Right hindlimb (tissue), 1 donor: ENCODE data around the gene ZBTB8B.
"Not testable (repeated sequence)": the region's sequence is repeated elsewhere in the genome, so short reads cannot be mapped to it uniquely, and the experiment has no call there.

Experiments used
- DNase-seq: peaks from one replicate; pipeline ENCODE4 v3.0.0-alpha.2; 2018

Gene ZBTB8B

GRCh38 chr1:32470991-32471694, 6.3 kb downstream of the ZBTB8B start:
- no peak for DNase-seq

GRCh38 chr1:32471695-32472362, 7.0 kb downstream of the ZBTB8B start:
- no peak for DNase-seq

GRCh38 chr1:32472966-32473365, 8.1 kb downstream of the ZBTB8B start:
- not testable (repeated sequence) for DNase-seq

- DNase-seq, result no peak
These were observed 10.1 kb downstream of the ZBTB8B start for GRCh38 chr1:32474954-32475353.

GRCh38 chr1:32480003-32480402, 15.1 kb downstream of the ZBTB8B start:
- no peak for DNase-seq

- DNase-seq, result no peak
These were observed 15.9 kb downstream of the ZBTB8B start for GRCh38 chr1:32480761-32481160.

- DNase-seq, result not testable (repeated sequence)
These were observed 16.9 kb downstream of the ZBTB8B start for GRCh38 chr1:32481788-32482187.

GRCh38 chr1:32485554-32486255, 20.8 kb downstream of the ZBTB8B start:
- no peak for DNase-seq

GRCh38 chr1:32486463-32487113, 21.7 kb downstream of the ZBTB8B start:
- no peak for DNase-seq

- DNase-seq, result no peak
These were observed 22.3 kb downstream of the ZBTB8B start for GRCh38 chr1:32487182-32487581.

- no peak for DNase-seq
These were observed 25.0 kb downstream of the ZBTB8B start for GRCh38 chr1:32489774-32490454.

- no peak for DNase-seq
These were observed 26.5 kb downstream of the ZBTB8B start for GRCh38 chr1:32491386-32491785.

- DNase-seq, result no peak
These were observed 29.3 kb downstream of the ZBTB8B start for GRCh38 chr1:32494196-32494595.

- no peak for DNase-seq
These were observed 30.0 kb downstream of the ZBTB8B start for GRCh38 chr1:32494711-32495337.

GRCh38 chr1:32496127-32496526, 31.3 kb downstream of the ZBTB8B start:
- no peak for DNase-seq

- peak; percentile 17 for DNase-seq
These were observed 33.9 kb downstream of the ZBTB8B start for GRCh38 chr1:32498751-32499150.

- DNase-seq, result peak; percentile 76
These were observed 35.7 kb downstream of the ZBTB8B start for GRCh38 chr1:32500387-32501209.

- peak; percentile 31 for DNase-seq
These were observed 37.0 kb downstream of the ZBTB8B start for GRCh38 chr1:32501865-32502264.

- no peak for DNase-seq
These were observed 38.3 kb downstream of the ZBTB8B start for GRCh38 chr1:32503153-32503552.

- DNase-seq, result no peak
These were observed 42.1 kb downstream of the ZBTB8B start for GRCh38 chr1:32507021-32507420.

GRCh38 chr1:32508761-32509160, 43.9 kb downstream of the ZBTB8B start:
- DNase-seq, result no peak
